SU-DHL-6 (cell line): Measurements from ENCODE around the gene CYP2W1.

Experiments used
- EZH2phosphoT487 ChIP-seq: fragments of 200-600 bp; sonication (generic), shearing (Covaris generic); conservative IDR thresholded peaks from 2 replicates; pipeline ENCODE4 v1.6.1; 2018; ENCODE audit warnings: mild to moderate bottlenecking, antibody characterized with exemption, low read length, moderate library complexity, mixed read lengths
- TF ChIP-seq, protein P1 (sequence below): fragments of 200-600 bp; sonication (generic); IDR thresholded peaks from one replicate; pipeline ENCODE4 v1.5.1; 2017; ENCODE audit warnings: antibody characterized with exemption, mild to moderate bottlenecking, low read length, moderate library complexity; ENCODE audit not compliant: insufficient read depth, poor library complexity, severe bottlenecking

DNA sequence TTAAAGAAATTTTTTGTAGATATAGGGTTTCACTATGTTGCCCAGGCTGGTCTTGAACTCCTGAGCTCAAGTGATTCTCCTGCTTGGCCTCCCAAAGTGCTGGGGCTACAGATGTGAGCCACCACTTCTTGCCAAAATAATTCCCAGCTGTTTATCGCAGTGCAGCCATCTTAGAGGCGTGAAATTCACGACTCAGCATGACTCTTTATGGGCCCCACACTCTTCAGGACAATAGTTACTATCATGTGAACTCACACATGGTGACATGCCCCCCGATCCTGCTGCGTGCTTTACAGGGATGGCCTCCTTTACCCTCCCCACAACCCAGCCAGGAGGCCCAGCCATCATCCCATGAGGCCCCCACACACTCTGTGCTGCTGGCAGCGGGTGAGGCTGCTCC lies 12.2 kb upstream of the CYP2W1 start:
- TF ChIP-seq, protein P1, sequence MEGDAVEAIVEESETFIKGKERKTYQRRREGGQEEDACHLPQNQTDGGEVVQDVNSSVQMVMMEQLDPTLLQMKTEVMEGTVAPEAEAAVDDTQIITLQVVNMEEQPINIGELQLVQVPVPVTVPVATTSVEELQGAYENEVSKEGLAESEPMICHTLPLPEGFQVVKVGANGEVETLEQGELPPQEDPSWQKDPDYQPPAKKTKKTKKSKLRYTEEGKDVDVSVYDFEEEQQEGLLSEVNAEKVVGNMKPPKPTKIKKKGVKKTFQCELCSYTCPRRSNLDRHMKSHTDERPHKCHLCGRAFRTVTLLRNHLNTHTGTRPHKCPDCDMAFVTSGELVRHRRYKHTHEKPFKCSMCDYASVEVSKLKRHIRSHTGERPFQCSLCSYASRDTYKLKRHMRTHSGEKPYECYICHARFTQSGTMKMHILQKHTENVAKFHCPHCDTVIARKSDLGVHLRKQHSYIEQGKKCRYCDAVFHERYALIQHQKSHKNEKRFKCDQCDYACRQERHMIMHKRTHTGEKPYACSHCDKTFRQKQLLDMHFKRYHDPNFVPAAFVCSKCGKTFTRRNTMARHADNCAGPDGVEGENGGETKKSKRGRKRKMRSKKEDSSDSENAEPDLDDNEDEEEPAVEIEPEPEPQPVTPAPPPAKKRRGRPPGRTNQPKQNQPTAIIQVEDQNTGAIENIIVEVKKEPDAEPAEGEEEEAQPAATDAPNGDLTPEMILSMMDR, result no peak
- no peak for TF ChIP-seq EZH2phosphoT487
